Right lobe of liver (tissue), 6 donors: ENCODE measurements around the gene HTATSF1. TPM values are rescaled to one million over a fixed set of nuclear protein-coding genes. Genes with fewer than 3 reads are reported as not detected.

ENCODE experiments used
- ATAC-seq, 4 donors: fragments of 200-7000 bp; cut with Tn5 transposase; one replicate each; pipeline ENCODE4 v1.9.1; 2020; ENCODE audit warnings: mild to moderate bottlenecking in 4 of 4, moderate library complexity in 4 of 4
- DNase-seq, 3 donors: peaks; one replicate each; pipeline ENCODE4 v3.0.0-alpha.2; 2020
- H3K27ac ChIP-seq, 3 donors: fragments of 200-600 bp; one replicate each; pipeline ENCODE4 v1.8.0; 2022
- H3K27me3 ChIP-seq, 2 donors: fragments of 200-600 bp; one replicate each; pipeline ENCODE4 v1.8.0; 2022
- H3K36me3 ChIP-seq, 4 donors: fragments of 200-600 bp; sonication (generic) in 1 of 4; one replicate each; pipeline versions ENCODE4 v1.5.1 to v1.8.0; 2017 to 2022; ENCODE audit warnings: control low read depth in 1 of 4
- H3K4me1 ChIP-seq, 4 donors: fragments of 200-600 bp; sonication (generic) in 1 of 4; one replicate each; pipeline versions ENCODE4 v1.5.1 to v1.8.0; 2017 to 2022; ENCODE audit warnings: control low read depth in 1 of 4
- H3K4me3 ChIP-seq, 3 donors: fragments of 200-600 bp; one replicate each; pipeline ENCODE4 v1.8.0; 2022
- H3K9me3 ChIP-seq, 4 donors: fragments of 200-600 bp; sonication (generic) in 1 of 4; one replicate each; pipeline versions ENCODE4 v1.5.1 to v1.8.0; 2017 to 2022; ENCODE audit warnings: control low read depth in 1 of 4
- POLR2A ChIP-seq: fragments of 450-650 bp; IDR thresholded peaks from one replicate; pipeline ENCODE4 v1.6.1; 2017; ENCODE audit warnings: antibody characterized with exemption, mild to moderate bottlenecking
- WGBS: methylation state at CpG from one replicate; pipeline ENCODE4 v1.1.6; 2018; ENCODE audit warnings: low coverage, low lambda C conversion rate; ENCODE audit not compliant: insufficient coverage; ENCODE audit errors: missing lambda C conversion rate; 5-methylcytosine and 5-hydroxymethylcytosine counted together
- intact Hi-C, 2 donors: fragments of 100-400 bp; cut with DNase I; formaldehyde crosslinking; loops; one replicate each; pipeline versions ENCODE4 v1.11.2 to v1.14.1; 2022
- total RNA-seq, 6 experiments: library from RNA; depleted of rRNA in 2 of 6; stranded (reverse); fragments of >200 nt in 2 of 6; fragmentation: NEBNext Ultra II Directional in 3 of 6; extraction: Animal tissue kit (Norgen Biotek cat#: 25700) in 3 of 6; gene quantifications; one replicate each; pipeline versions ENCODE4 v1.1.0 to v1.2.4, GENCODE V29; 2016 to 2023
- TF ChIP-seq, protein P1 (sequence below), 4 donors: fragments of 200-600 bp in 3 of 4; fragments of 450-650 bp in 1 of 4; IDR thresholded peaks; one replicate each; pipeline versions ENCODE4 v1.5.1 to v1.8.0; 2016 to 2022; ENCODE audit warnings: antibody characterized with exemption in 4 of 4, mild to moderate bottlenecking in 2 of 4
- donor health status: DM: no; HTN: yes; CAD: no.
- donor health status: DM: no; HTN: no; CAD: no.
- donor health status: DM: no; HTN: no; CAD: no.
- donor health status: DM: no; HTN: yes; CAD: no.
- donor health status: DM: no; HTN: yes; CAD: no.

HTATSF1 gene
- total RNA-seq, 6 experiments from 2014 or later: 10.6 to 21.5 (median 12.1) TPM

DNA sequence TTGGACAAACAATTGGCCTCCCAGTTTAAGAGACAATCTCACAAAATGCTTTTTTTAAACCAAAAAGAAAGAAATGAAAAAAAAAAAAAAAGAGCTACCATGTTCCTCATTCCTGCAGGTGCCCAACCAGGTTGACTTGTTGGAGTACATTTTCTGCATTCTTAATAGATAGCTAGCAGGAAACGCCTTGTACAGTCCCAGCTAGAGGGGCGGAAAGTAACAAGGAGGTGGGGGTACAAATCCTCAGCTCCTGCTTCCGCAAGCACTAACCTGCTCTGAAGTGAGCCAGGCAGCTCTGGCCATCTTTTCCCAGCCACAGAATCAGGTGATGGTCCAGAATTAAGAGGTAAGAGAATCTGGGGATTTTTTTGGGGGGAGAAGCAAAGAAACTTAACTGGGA lies 34.6 kb downstream of the HTATSF1 start, which contains the start of gene VGLL1:
Gene VGLL1, plus strand, starts transcription at position 265 of the 400 bp plus-strand sequence. CDS start 3,806 bp downstream, outside the sequence.
- DNase-seq: no peak
- 64% methylated on average over 3 of the region's 3 CpGs for WGBS

DNA sequence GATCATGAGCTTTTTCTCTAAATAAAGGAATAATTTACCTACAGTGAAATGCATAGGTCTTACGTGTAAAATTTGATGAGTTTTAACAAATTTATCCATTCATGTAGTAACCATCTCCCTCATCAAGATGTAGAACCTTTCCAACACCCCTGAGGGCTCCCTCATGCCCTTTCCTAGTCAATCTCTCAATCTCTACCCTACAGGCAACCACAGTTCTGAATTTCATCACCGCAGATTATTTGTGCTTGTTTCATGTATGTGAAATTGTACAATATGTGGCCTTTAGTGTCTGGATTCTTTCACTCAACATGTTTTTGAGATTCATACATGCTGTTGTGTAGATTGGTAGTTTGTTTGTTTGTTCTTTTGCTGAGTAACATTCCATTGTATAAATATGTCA lies 36.7 kb downstream of the HTATSF1 start:
- no peak for ATAC-seq
- no peak overlapping the region for H3K27ac ChIP-seq

More for the DNA sequence above, 34.6 kb downstream of the HTATSF1 start, which contains the start of gene VGLL1:
- ATAC-seq: no peak
- Histone ChIP-seq H3K9me3 (no peaks in the 10 kb centered on the region), H3K27me3 (no peaks in the 10 kb centered on the region), H3K4me3 (no peak within 1 kb of the TSS), H3K27ac (no peak within 1 kb of the TSS), H3K4me1 (no peaks in the 10 kb centered on the region), H3K36me3 (no peaks in the 10 kb centered on the region)
- intact Hi-C loops: no loop called here
- TF ChIP-seq, protein P1, sequence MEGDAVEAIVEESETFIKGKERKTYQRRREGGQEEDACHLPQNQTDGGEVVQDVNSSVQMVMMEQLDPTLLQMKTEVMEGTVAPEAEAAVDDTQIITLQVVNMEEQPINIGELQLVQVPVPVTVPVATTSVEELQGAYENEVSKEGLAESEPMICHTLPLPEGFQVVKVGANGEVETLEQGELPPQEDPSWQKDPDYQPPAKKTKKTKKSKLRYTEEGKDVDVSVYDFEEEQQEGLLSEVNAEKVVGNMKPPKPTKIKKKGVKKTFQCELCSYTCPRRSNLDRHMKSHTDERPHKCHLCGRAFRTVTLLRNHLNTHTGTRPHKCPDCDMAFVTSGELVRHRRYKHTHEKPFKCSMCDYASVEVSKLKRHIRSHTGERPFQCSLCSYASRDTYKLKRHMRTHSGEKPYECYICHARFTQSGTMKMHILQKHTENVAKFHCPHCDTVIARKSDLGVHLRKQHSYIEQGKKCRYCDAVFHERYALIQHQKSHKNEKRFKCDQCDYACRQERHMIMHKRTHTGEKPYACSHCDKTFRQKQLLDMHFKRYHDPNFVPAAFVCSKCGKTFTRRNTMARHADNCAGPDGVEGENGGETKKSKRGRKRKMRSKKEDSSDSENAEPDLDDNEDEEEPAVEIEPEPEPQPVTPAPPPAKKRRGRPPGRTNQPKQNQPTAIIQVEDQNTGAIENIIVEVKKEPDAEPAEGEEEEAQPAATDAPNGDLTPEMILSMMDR (IDR thresholded peaks at IDR 0.05): no peak
- no peak for TF ChIP-seq POLR2A

DNA sequence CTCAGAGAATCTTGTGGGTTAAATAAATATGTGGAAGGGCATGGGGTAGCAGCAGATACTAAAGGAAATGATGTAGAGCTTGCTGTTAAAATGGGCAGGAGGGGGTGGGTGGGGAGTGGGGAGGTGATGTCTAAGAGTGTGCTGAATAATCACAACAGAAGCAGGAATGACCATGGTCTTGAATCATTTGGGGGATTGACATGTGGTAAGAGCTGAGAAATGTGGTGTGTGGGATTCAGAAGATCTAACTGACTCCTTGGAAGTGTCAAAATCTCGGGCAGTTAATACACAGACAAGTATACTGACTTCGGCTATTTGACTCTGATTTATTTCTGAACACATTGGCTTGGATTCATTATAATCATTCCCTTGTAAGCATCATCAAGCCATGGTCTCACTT lies 41.4 kb downstream of the HTATSF1 start:
- no peaks in the 10 kb centered on the region for H3K36me3 ChIP-seq
- WGBS: 51% methylated on average over 2 of the region's 2 CpGs
- intact Hi-C loops: no loop called here
- no peaks in the 10 kb centered on the region for H3K9me3 ChIP-seq
- no peak overlapping the region for H3K27ac ChIP-seq
- DNase-seq (no peak), ATAC-seq (no peak)
- no peak overlapping the region for H3K4me3 ChIP-seq
- H3K4me1 ChIP-seq: no peaks in the 10 kb centered on the region
- TF ChIP-seq POLR2A: no peak
- TF ChIP-seq, protein P1 (IDR thresholded peaks at IDR 0.05): no peak
- no peaks in the 10 kb centered on the region for H3K27me3 ChIP-seq

More for the DNA sequence above, 36.7 kb downstream of the HTATSF1 start:
- Histone ChIP-seq H3K27me3 (no peaks in the 10 kb centered on the region), H3K9me3 (no peaks in the 10 kb centered on the region), H3K4me1 (no peaks in the 10 kb centered on the region), H3K4me3 (no peak overlapping the region), H3K36me3 (no peaks in the 10 kb centered on the region)
- no peak for TF ChIP-seq POLR2A
- TF ChIP-seq, protein P1 (IDR thresholded peaks at IDR 0.05): no peak
- intact Hi-C loops: no loop called here
- WGBS: 70% methylated on average over 2 of the region's 2 CpGs
- no peak for DNase-seq

DNA sequence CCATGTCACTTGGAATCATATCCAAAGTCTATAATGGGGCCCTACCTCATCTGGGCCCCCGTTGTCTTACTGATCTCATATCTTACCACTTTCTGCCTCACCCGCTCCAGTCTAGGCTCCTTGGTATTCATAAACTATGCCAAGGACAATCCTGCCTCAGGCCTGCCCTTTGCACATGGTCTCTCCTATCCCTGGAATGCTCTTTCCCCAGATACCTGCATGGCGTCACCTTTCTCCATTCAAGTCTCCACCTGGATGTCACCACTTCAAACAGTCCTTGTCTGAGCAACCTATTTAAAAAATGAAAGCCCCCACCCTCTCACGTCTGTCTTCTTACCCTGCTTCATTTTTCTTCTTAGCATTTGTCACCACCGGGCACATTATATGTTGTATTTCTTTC lies 42.8 kb downstream of the HTATSF1 start:
- intact Hi-C loops: no loop called here
- no peaks in the 10 kb centered on the region for H3K36me3 ChIP-seq
- no peak overlapping the region for H3K4me3 ChIP-seq
- TF ChIP-seq, protein P1 (IDR thresholded peaks at IDR 0.05): no peak
- H3K4me1 ChIP-seq: no peaks in the 10 kb centered on the region
- H3K27me3 ChIP-seq: no peaks in the 10 kb centered on the region
- H3K9me3 ChIP-seq: no peaks in the 10 kb centered on the region
- no peak overlapping the region for H3K27ac ChIP-seq
- no peak for ATAC-seq
- WGBS: 66% methylated on average over 5 of the region's 5 CpGs
- DNase-seq: no peak

DNA sequence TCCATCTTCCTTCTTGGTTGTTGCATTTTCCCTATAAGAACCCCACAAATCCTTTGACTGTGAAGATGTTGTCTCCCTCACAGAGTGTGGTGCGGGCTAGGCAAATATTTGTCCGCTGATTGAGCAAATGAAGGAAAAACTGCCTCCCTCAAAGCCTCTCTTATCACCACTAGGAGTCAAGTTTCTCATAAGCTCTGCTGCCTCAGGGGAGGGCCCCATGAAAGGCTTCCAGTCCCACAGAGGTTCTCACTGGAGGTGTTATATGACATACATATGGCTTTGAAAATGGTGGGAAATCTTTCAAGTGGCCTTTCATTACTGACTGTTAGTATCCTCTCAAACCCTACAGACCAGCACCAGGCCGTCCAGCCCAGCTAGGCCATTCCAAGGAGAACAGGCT lies 43.9 kb downstream of the HTATSF1 start:
- no peak overlapping the region for H3K27ac ChIP-seq
- intact Hi-C loops: no loop called here
- H3K4me1 ChIP-seq: no peaks in the 10 kb centered on the region
- H3K4me3 ChIP-seq: no peak overlapping the region
- WGBS: 56% methylated on average over 2 of the region's 3 CpGs
- H3K36me3 ChIP-seq: no peaks in the 10 kb centered on the region
- no peaks in the 10 kb centered on the region for H3K27me3 ChIP-seq
- no peak for DNase-seq
- no peaks in the 10 kb centered on the region for H3K9me3 ChIP-seq
- TF ChIP-seq, protein P1 (IDR thresholded peaks at IDR 0.05): no peak
- no peak for TF ChIP-seq POLR2A
- no peak for ATAC-seq
